Myocyte (in vitro differentiated cells): Measurements from ENCODE around the gene CACFD1. TPM values are rescaled to one million over a fixed set of nuclear protein-coding genes. Genes with fewer than 3 reads are reported as not detected.

Experiments used
- DNase-seq: peaks from one replicate; pipeline ENCODE4 v3.0.0-alpha.2; 2012; ENCODE audit warnings: low read depth
- total RNA-seq: library from RNA; depleted of rRNA; stranded (reverse); fragments of >200 nt; gene quantifications from 2 replicates; pipeline ENCODE4 v1.2.3, GENCODE V29; 2014

The CACFD1 gene
- total RNA-seq, 1 donor from 2014 or later: 20.2 TPM

- no peak for DNase-seq
Measured at GRCh38 chr9:133463864-133464615, 4.3 kb downstream of the CACFD1 start.

- DNase-seq: no peak
Measured at GRCh38 chr9:133464638-133465037, 4.9 kb downstream of the CACFD1 start.

GRCh38 chr9:133465984-133466383, 6.2 kb downstream of the CACFD1 start:
- no peak for DNase-seq

GRCh38 chr9:133467101-133467500, 7.3 kb downstream of the CACFD1 start:
- DNase-seq: no peak

- DNase-seq: no peak
Measured at GRCh38 chr9:133468374-133468773, 8.6 kb downstream of the CACFD1 start.

- DNase-seq: no peak
Measured at GRCh38 chr9:133468777-133469421, 9.1 kb downstream of the CACFD1 start.

- no peak for DNase-seq
Measured at GRCh38 chr9:133470427-133470924, 10.7 kb downstream of the CACFD1 start.

- DNase-seq: no peak
Measured at GRCh38 chr9:133470988-133471387, 11.2 kb downstream of the CACFD1 start.

- no peak for DNase-seq
Measured at GRCh38 chr9:133471551-133472276, 11.9 kb downstream of the CACFD1 start.

GRCh38 chr9:133472277-133472645, 12.5 kb downstream of the CACFD1 start:
- DNase-seq: no peak

- no peak for DNase-seq
Measured at GRCh38 chr9:133472753-133473378, 13.1 kb downstream of the CACFD1 start.

GRCh38 chr9:133473743-133474142, 14.0 kb downstream of the CACFD1 start:
- DNase-seq: no peak

- DNase-seq: no peak
Measured at GRCh38 chr9:133474215-133474614, 14.4 kb downstream of the CACFD1 start.

- DNase-seq: no peak
Measured at GRCh38 chr9:133474853-133475252, 15.1 kb downstream of the CACFD1 start.

- DNase-seq: no peak
Measured at GRCh38 chr9:133475292-133476012, 15.7 kb downstream of the CACFD1 start.

- no peak for DNase-seq
Measured at GRCh38 chr9:133476036-133476931, 16.5 kb downstream of the CACFD1 start.

- DNase-seq: no peak
Measured at GRCh38 chr9:133476941-133477340, 17.2 kb downstream of the CACFD1 start.

GRCh38 chr9:133477461-133477860, 17.7 kb downstream of the CACFD1 start:
- no peak for DNase-seq

- DNase-seq: peak; percentile 24
Measured at GRCh38 chr9:133477992-133478850, 18.4 kb downstream of the CACFD1 start.
